Trophoblast cell (in vitro differentiated cells and primary cell): ENCODE data around the gene MARCHF10.

ENCODE experiments used
- DNase-seq, 2 donors: peaks; one replicate each; pipeline ENCODE4 v3.0.0-alpha.2; 2016
- H2AFZ ChIP-seq: 2 replicates; pipeline ENCODE4 v1.6.1; 2013; ENCODE audit warnings: low read length, moderate library complexity, mild to moderate bottlenecking; ENCODE audit not compliant: insufficient read depth, poor library complexity
- H2AK5ac ChIP-seq: 2 replicates; pipeline ENCODE4 v1.6.1; 2013; ENCODE audit warnings: mild to moderate bottlenecking, low read length
- H2BK120ac ChIP-seq: 2 replicates; pipeline ENCODE4 v1.6.1; 2013; ENCODE audit warnings: low read length, mild to moderate bottlenecking, moderate library complexity; ENCODE audit not compliant: insufficient read depth, poor library complexity
- H2BK12ac ChIP-seq: 2 replicates; pipeline ENCODE4 v1.6.1; 2013; ENCODE audit warnings: mild to moderate bottlenecking, low read length, moderate library complexity
- H2BK5ac ChIP-seq: 2 replicates; pipeline ENCODE4 v1.6.1; 2013; ENCODE audit warnings: low read length, low read depth, moderate library complexity, mild to moderate bottlenecking; ENCODE audit not compliant: poor library complexity
- H3K14ac ChIP-seq: 2 replicates; pipeline ENCODE4 v1.6.1; 2013; ENCODE audit warnings: mild to moderate bottlenecking, low read length
- H3K18ac ChIP-seq: 2 replicates; pipeline ENCODE4 v1.6.1; 2013; ENCODE audit warnings: mild to moderate bottlenecking, low read length
- H3K23ac ChIP-seq: 2 replicates; pipeline ENCODE4 v1.6.1; 2013; ENCODE audit warnings: low read length
- H3K27ac ChIP-seq: 2 replicates; pipeline ENCODE4 v1.5.1; 2013; ENCODE audit warnings: low read depth, mild to moderate bottlenecking, inconsistent platforms, low read length, moderate library complexity
- H3K27me3 ChIP-seq: 2 replicates; pipeline ENCODE4 v1.6.1; 2013; ENCODE audit warnings: inconsistent platforms, mild to moderate bottlenecking, low read length, moderate library complexity; ENCODE audit not compliant: insufficient read depth
- H3K36me3 ChIP-seq, 2 experiments: 1 replicate in 1 of 2; 2 replicates in 1 of 2; pipeline ENCODE4 v1.6.1; 2013; ENCODE audit warnings: low read length in 2 of 2, mild to moderate bottlenecking in 2 of 2, moderate library complexity in 1 of 2; ENCODE audit not compliant: insufficient read depth in 2 of 2, control insufficient read depth in 1 of 2
- H3K4ac ChIP-seq: 2 replicates; pipeline ENCODE4 v1.6.1; 2013; ENCODE audit warnings: low read depth, mild to moderate bottlenecking, low read length, moderate library complexity
- H3K4me1 ChIP-seq, 2 experiments: 1 replicate in 1 of 2; 2 replicates in 1 of 2; pipeline ENCODE4 v1.6.1; 2013; ENCODE audit warnings: low read length in 2 of 2, mild to moderate bottlenecking in 2 of 2, moderate library complexity in 1 of 2; ENCODE audit not compliant: insufficient read depth in 2 of 2, control insufficient read depth in 1 of 2
- H3K4me2 ChIP-seq: 2 replicates; pipeline ENCODE4 v1.6.1; 2013; ENCODE audit warnings: inconsistent platforms, mild to moderate bottlenecking, low read length, moderate library complexity
- H3K4me3 ChIP-seq: 2 replicates; pipeline ENCODE4 v1.5.1; 2013; ENCODE audit warnings: mild to moderate bottlenecking, low read depth, low read length, inconsistent platforms
- H3K79me1 ChIP-seq: one replicate; pipeline ENCODE4 v1.6.1; 2013; ENCODE audit warnings: low read length
- H3K79me2 ChIP-seq: 2 replicates; pipeline ENCODE4 v1.6.1; 2013; ENCODE audit warnings: low read length, mild to moderate bottlenecking; ENCODE audit not compliant: control insufficient read depth, insufficient read depth, poor library complexity
- H3K9ac ChIP-seq: 2 replicates; pipeline ENCODE4 v1.6.1; 2013; ENCODE audit warnings: mild to moderate bottlenecking, low read length
- H3K9me3 ChIP-seq: 2 replicates; pipeline ENCODE4 v1.6.1; 2013; ENCODE audit warnings: low read depth, mild to moderate bottlenecking, control low read depth, inconsistent platforms, low read length; ENCODE audit not compliant: insufficient read depth
- H4K12ac ChIP-seq: 2 replicates; pipeline ENCODE4 v1.6.1; 2013; ENCODE audit warnings: low read depth, mild to moderate bottlenecking, low read length, moderate library complexity
- H4K8ac ChIP-seq: 2 replicates; pipeline ENCODE4 v1.6.1; 2013; ENCODE audit warnings: low read depth, mild to moderate bottlenecking, low read length, moderate library complexity
- H4K91ac ChIP-seq: one replicate; pipeline ENCODE4 v1.6.1; 2013; ENCODE audit warnings: low read depth, mild to moderate bottlenecking, low read length, moderate library complexity
- WGBS: extraction: QIAGEN DNeasy Blood & Tissue Kit; methylation state at CpG from one replicate; pipeline ENCODE4 v1.1.7; 2013; ENCODE audit warnings: missing lambda C conversion rate; ENCODE audit not compliant: insufficient read length, insufficient coverage; ENCODE audit errors: extremely low coverage; 5-methylcytosine and 5-hydroxymethylcytosine counted together

The MARCHF10 gene

GRCh38 chr17:62673614-62674362, 134.3 kb downstream of the MARCHF10 start:
- DNase-seq = no peak
- H3K27ac ChIP-seq = no peak overlapping the region
- no peak overlapping the region for H2BK12ac ChIP-seq
- H3K14ac ChIP-seq = no peak overlapping the region
- peaks cover 5% of the 10 kb centered on the region for H3K9me3 ChIP-seq
- no peak overlapping the region for H4K12ac ChIP-seq
- H3K4ac ChIP-seq = no peak overlapping the region
- no peak overlapping the region for H3K4me3 ChIP-seq
- no peak overlapping the region for H3K23ac ChIP-seq
- no peak overlapping the region for H2BK120ac ChIP-seq
- H3K36me3 ChIP-seq = peaks cover 64 to 72% of the 10 kb centered on the region in 2 experiments
- H3K18ac ChIP-seq = no peak overlapping the region
- no peaks in the 10 kb centered on the region for H3K79me2 ChIP-seq
- H4K91ac ChIP-seq = no peak overlapping the region
- H3K4me2 ChIP-seq = no peak overlapping the region
- H3K79me1 ChIP-seq = no peaks in the 10 kb centered on the region
- H3K9ac ChIP-seq = no peak overlapping the region
- no peak overlapping the region for H2BK5ac ChIP-seq
- H3K4me1 ChIP-seq = no peaks in the 10 kb centered on the region
- no peak overlapping the region for H2AK5ac ChIP-seq
- H2AFZ ChIP-seq = no peak overlapping the region
- no peaks in the 10 kb centered on the region for H3K27me3 ChIP-seq
- H4K8ac ChIP-seq = no peak overlapping the region
- no CpG with 5 or more reads among the region's 20 CpGs for WGBS

DNA sequence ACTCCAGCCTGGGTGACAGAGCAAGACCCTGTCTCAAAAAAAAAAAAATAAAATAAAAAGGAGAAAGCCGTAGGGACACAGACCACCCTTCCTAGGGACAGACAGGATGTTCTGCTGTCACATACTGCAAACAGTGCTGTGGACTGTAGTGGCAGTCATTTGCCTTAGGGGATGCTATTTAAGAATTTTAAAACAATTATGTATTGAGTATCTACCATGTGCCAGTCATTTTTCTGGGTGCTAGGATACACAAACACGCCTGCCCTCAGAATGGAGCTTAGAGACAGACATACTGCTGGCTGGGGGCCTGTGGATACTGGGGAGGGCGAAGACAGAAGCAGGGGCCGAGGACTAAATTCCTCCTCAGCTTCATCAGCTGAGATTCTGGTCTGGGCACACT, 135.2 kb downstream of the MARCHF10 start:
- no peak overlapping the region for H3K9ac ChIP-seq
- DNase-seq = no peak

DNA sequence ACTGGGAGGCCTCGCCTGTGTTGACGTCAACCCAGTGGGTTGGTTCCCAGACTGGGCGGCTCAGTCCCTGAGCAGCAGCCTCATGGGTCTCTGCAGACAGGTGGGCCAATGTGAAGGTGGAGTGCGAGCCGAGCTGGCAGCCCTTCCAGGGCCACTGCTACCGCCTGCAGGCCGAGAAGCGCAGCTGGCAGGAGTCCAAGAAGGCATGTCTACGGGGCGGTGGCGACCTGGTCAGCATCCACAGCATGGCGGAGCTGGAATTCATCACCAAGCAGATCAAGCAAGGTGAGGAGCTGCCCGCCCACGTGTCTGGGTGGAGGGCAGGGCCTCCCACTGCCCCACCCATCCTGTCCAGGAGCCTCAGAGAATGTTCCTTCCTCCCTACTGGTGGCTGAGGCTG, 136.6 kb downstream of the MARCHF10 start:
- no CpG with 5 or more reads among the region's 14 CpGs for WGBS
- H3K23ac ChIP-seq = no peak overlapping the region
- H3K9ac ChIP-seq = no peak overlapping the region
- no peak overlapping the region for H3K4me3 ChIP-seq
- H2BK12ac ChIP-seq = no peak overlapping the region
- H2AFZ ChIP-seq = no peak overlapping the region
- H3K4me2 ChIP-seq = no peak overlapping the region
- H4K91ac ChIP-seq = no peak overlapping the region
- H3K4ac ChIP-seq = no peak overlapping the region
- H3K79me2 ChIP-seq = no peaks in the 10 kb centered on the region
- no peak overlapping the region for H3K18ac ChIP-seq
- no peaks in the 10 kb centered on the region for H3K79me1 ChIP-seq
- peaks cover 5% of the 10 kb centered on the region for H3K9me3 ChIP-seq
- no peak overlapping the region for H4K12ac ChIP-seq
- H3K4me1 ChIP-seq = no peaks in the 10 kb centered on the region
- H2AK5ac ChIP-seq = no peak overlapping the region
- no peak overlapping the region for H2BK5ac ChIP-seq
- no peak overlapping the region for H4K8ac ChIP-seq
- peaks cover 63 to 76% of the 10 kb centered on the region in 2 experiments for H3K36me3 ChIP-seq
- H3K14ac ChIP-seq = no peak overlapping the region
- H2BK120ac ChIP-seq = no peak overlapping the region
- DNase-seq = no peak
- H3K27me3 ChIP-seq = no peaks in the 10 kb centered on the region
- no peak overlapping the region for H3K27ac ChIP-seq

More for the DNA sequence above, 135.2 kb downstream of the MARCHF10 start:
- no peak overlapping the region for H3K4me3 ChIP-seq
- no peak overlapping the region for H3K23ac ChIP-seq
- no peak overlapping the region for H2AK5ac ChIP-seq
- no peak overlapping the region for H3K4me2 ChIP-seq
- no peak overlapping the region for H4K12ac ChIP-seq
- no peak overlapping the region for H3K4ac ChIP-seq
- H4K91ac ChIP-seq = no peak overlapping the region
- no peaks in the 10 kb centered on the region for H3K4me1 ChIP-seq
- no peaks in the 10 kb centered on the region for H3K27me3 ChIP-seq
- no peak overlapping the region for H3K27ac ChIP-seq
- WGBS = no CpG with 5 or more reads among the region's 4 CpGs
- no peak overlapping the region for H2BK120ac ChIP-seq
- no peaks in the 10 kb centered on the region for H3K79me2 ChIP-seq
- peaks cover 5% of the 10 kb centered on the region for H3K9me3 ChIP-seq
- H3K18ac ChIP-seq = no peak overlapping the region
- no peak overlapping the region for H2BK5ac ChIP-seq
- H2BK12ac ChIP-seq = no peak overlapping the region
- no peak overlapping the region for H4K8ac ChIP-seq
- no peaks in the 10 kb centered on the region for H3K79me1 ChIP-seq
- H3K14ac ChIP-seq = no peak overlapping the region
- H3K36me3 ChIP-seq = peaks cover 61 to 71% of the 10 kb centered on the region in 2 experiments
- no peak overlapping the region for H2AFZ ChIP-seq

GRCh38 chr17:62670202-62670821, 137.8 kb downstream of the MARCHF10 start:
- no peak overlapping the region for H3K4me2 ChIP-seq
- H2BK12ac ChIP-seq = no peak overlapping the region
- no peak overlapping the region for H3K27ac ChIP-seq
- H4K91ac ChIP-seq = no peak overlapping the region
- no peaks in the 10 kb centered on the region for H3K4me1 ChIP-seq
- no peak overlapping the region for H4K12ac ChIP-seq
- H3K18ac ChIP-seq = no peak overlapping the region
- H3K14ac ChIP-seq = no peak overlapping the region
- no peaks in the 10 kb centered on the region for H3K79me2 ChIP-seq
- no peak overlapping the region for H2BK5ac ChIP-seq
- peaks cover 62 to 73% of the 10 kb centered on the region in 2 experiments for H3K36me3 ChIP-seq
- WGBS = no CpG with 5 or more reads among the region's 24 CpGs
- no peak overlapping the region for H2BK120ac ChIP-seq
- H3K4me3 ChIP-seq = no peak overlapping the region
- H3K4ac ChIP-seq = no peak overlapping the region
- H3K23ac ChIP-seq = no peak overlapping the region
- H2AFZ ChIP-seq = no peak overlapping the region
- no peaks in the 10 kb centered on the region for H3K79me1 ChIP-seq
- DNase-seq = no peak
- H3K9ac ChIP-seq = no peak overlapping the region
- H3K27me3 ChIP-seq = no peaks in the 10 kb centered on the region
- peaks cover 2% of the 10 kb centered on the region for H3K9me3 ChIP-seq
- no peak overlapping the region for H2AK5ac ChIP-seq
- H4K8ac ChIP-seq = no peak overlapping the region
